GM21367 (cell line): ENCODE measurements around the gene AREG.
A peak's percentile ranks its signal among the peaks of the same experiment; 100 is the strongest.

ENCODE experiments used
- ATAC-seq: cut with Tn5 transposase; IDR thresholded peaks from one replicate; pipeline ENCODE4 v1.9.1; 2021; ENCODE audit not compliant: unreplicated experiment

Gene AREG

DNA sequence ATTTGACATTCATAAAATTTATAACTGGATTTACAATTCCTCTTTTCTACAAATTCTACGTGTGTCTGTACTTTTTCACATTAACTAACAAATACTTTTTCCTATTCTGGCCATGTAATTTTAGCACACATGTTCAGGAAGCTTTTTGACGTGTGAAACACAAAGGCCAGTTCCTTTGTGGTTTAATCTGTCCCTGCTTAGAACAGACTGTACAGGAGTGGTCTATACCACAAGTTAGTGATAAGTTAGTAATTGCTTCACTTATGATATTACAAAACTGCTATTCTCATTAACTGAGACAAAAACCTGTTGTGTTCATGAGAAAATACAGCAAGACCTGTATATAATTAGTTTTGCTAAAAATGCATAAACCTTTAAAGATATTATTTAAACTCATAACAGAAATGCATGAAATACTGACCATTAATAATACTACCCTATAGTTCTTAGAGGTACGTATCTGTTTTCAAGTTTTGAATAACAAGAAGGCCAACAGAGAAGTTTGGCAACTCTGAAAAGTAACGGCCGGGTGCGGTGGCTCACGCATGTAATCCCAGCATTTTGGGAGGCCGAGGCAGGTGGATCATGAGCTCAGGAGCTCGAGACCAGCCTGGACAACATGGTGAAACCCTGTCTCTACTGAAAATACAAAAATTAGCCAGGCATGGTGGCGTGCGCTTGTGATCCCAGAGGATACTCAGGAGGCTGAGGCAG, 13.7 kb upstream of the AREG start:
- peak; percentile 49 for ATAC-seq

GRCh38 chr4:74433043-74433442, 11.9 kb upstream of the AREG start:
- ATAC-seq, result no peak

GRCh38 chr4:74433541-74434172, 11.3 kb upstream of the AREG start:
- ATAC-seq, result no peak

DNA sequence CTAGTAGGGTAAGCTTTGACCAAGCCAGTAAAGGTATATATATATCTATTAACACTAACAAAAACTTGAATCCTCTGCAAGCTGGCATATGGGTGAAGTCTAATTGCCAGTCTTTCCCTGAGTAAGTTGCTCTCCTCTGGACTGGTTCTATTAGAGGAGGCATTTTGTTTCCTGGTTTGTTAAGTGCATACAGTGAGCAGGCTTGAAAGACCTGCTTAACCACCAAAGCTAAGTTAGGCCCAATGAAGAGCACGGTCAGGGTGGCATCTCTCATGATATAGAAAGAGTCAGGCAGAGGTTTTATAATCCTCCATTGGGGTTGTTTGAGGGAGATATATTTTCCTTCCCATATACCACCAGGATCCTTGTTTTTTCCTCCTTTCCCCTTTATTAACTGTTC, 9.6 kb upstream of the AREG start:
- ATAC-seq, result no peak

DNA sequence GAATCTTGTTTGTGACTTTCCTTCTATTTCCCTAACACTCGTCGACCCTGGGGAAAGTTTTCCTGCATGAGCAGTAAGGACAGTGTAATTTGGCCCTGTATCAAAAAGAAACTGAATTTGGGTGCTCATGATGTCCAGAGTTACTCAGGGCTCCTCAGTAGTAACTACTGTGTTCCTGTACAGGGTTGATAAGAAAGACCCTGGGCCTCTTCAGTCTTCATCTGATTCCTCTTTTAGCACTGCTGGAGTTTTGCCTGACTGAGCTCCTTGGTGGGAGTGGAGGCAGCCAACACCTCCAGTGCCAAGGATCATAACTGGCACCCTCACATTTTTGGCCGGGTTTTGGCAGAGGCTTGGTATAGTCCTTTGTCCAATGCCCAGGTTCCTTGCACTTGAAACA, 7.1 kb upstream of the AREG start:
- no peak for ATAC-seq

- no peak for ATAC-seq
Measured at GRCh38 chr4:74438661-74439060, 6.3 kb upstream of the AREG start.

DNA sequence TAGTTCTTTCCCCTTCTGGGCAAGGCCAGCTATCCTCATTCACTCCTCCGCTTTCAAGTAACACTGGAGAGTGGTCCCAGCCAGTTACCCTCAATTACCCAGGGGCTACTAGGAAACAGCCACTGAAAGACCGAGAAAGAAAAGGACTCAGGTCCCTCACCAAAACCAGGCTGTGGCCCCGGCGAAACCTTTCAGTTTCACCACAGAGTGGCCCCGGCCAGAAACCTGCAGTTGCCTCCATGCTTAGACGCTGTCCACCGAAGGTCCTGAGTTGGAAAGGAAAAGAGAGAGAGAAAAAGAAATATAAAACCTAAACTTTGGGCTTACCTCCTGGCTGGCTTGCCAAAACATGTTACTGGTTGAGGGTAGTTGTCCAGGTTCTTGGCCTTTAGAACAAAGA, 5.0 kb upstream of the AREG start:
- no peak for ATAC-seq

GRCh38 chr4:74440356-74440755, 4.6 kb upstream of the AREG start:
- ATAC-seq, result no peak

GRCh38 chr4:74441744-74442143, 3.2 kb upstream of the AREG start:
- ATAC-seq, result no peak

DNA sequence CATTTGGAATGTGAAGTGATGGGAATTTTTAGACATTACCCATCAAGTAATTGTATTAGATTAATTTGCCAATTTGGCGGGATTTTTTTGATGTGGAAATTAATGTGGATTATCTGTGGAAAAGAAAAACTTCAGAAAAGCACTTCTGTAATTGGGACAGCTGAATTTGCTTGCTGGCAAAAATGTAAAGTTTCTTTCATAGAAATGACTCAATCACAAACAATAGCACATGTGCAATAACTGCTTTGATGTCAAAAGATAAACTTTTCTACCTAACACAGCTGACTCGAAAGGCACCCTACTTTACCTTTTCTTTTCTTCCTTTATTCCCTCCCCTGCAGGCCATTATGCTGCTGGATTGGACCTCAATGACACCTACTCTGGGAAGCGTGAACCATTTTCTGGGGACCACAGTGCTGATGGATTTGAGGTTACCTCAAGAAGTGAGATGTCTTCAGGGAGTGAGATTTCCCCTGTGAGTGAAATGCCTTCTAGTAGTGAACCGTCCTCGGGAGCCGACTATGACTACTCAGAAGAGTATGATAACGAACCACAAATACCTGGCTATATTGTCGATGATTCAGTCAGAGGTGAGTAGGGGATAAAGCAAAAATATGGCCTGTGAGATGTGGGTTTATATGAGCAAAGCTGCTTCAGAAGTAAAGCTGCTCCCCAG, 1.4 kb downstream of the AREG start:
- ATAC-seq, result no peak

- no peak for ATAC-seq
Measured at GRCh38 chr4:74446896-74447295, 2.0 kb downstream of the AREG start.

- no peak for ATAC-seq
Measured at GRCh38 chr4:74447636-74448233, 2.8 kb downstream of the AREG start.

DNA sequence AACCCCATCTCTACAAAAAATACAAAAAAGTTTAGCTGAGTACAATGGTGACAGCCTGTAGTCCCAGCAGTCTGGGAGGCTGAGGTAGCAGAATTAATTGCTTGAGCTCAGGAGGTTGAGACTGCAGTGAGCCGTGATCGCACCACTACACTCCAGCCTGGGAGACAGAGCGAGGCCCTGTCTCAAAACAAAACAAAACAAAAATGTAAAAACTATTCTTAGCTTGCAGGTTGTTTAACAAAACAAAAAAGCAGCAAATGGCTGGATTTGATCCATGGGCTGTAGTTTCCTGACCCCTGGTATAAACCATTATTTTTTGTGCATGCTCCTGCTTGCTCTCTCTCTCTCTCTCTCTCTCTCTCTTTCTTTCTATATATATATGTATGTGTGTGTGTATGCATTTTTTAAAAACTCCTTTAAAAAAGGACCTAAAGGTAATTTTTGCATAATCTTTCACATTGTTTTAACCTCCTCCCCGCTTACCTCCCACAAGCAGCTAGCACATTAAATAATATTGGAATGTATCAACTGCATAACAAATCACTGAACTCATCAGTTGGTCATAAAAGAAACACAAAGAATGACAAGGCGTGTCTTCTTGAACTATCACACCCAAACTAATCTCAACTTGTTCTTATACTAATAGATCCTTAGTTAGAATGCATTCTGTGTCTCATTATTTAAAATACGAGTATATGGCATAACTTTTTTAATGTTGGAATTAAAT, 4.8 kb downstream of the AREG start:
- no peak for ATAC-seq

DNA sequence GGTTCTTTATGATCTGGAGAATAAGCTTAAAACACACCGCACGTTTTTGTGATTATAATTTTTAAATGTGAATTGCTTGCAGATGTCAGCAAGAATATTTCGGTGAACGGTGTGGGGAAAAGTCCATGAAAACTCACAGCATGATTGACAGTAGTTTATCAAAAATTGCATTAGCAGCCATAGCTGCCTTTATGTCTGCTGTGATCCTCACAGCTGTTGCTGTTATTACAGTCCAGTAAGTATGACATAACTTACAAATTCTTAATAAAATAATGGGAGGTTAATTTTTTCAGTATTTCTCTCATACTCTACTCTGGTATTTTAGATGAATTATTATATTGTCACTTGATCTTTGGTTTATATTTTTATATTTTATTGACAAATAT, 5.4 kb downstream of the AREG start:
- no peak for ATAC-seq

DNA sequence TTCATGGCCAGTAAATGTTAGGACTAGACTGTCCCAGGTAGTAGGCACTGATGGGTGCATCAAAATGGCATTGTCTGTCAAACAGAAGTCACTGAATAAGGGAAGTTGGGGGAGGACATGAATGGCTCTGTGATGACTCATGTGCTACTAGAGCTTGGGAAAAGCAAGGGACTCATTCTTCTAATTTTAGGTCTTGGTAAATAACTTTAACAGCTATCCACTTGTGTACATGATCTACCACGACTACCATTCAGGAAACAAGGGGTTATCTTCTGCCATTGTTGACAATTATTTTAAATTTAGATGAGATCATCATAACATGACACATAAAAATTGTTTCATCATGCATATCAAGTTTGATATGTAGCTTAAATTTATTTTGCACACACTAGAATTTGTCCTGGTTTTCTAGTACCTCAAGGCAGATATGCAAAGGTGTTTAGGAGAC, 6.3 kb downstream of the AREG start:
- ATAC-seq, result no peak

GRCh38 chr4:74453037-74453635, 8.2 kb downstream of the AREG start:
- no peak for ATAC-seq

GRCh38 chr4:74453829-74454742, 9.2 kb downstream of the AREG start:
- no peak for ATAC-seq

DNA sequence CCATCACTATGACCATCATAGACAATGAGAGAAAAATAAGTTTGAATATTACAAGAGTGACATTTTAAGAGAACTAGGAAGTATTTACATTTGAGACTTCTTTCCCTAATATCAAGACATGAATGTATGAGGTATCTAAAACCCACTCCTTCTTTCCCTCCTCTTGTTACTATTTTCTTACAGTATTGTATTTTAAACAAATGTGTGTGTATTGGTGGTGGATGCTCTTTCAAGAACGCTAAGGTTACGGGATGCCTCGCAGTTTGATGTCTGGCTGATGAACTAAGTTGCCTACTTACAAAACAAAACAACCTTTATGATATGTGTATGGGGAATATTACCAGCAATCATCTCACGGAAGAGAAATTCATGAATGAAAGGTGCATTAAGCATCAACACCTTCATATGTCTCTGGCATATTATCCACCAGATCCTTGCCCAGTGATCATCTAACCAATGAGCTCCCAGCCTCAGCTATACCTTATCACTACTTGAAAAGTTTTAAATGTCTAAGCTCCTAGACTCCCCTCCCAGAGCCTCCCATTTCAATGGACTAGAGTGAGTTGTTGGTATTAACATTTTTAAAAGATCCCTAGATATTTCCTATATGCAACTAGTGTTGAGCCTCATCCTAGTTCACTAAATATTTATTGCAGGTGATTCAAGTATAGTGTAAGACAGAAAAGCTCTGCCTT, 10.6 kb downstream of the AREG start:
- no peak for ATAC-seq

GRCh38 chr4:74456056-74456744, 11.3 kb downstream of the AREG start:
- ATAC-seq, result no peak
